ENCODE measurements around the gene LSM10.

DNA sequence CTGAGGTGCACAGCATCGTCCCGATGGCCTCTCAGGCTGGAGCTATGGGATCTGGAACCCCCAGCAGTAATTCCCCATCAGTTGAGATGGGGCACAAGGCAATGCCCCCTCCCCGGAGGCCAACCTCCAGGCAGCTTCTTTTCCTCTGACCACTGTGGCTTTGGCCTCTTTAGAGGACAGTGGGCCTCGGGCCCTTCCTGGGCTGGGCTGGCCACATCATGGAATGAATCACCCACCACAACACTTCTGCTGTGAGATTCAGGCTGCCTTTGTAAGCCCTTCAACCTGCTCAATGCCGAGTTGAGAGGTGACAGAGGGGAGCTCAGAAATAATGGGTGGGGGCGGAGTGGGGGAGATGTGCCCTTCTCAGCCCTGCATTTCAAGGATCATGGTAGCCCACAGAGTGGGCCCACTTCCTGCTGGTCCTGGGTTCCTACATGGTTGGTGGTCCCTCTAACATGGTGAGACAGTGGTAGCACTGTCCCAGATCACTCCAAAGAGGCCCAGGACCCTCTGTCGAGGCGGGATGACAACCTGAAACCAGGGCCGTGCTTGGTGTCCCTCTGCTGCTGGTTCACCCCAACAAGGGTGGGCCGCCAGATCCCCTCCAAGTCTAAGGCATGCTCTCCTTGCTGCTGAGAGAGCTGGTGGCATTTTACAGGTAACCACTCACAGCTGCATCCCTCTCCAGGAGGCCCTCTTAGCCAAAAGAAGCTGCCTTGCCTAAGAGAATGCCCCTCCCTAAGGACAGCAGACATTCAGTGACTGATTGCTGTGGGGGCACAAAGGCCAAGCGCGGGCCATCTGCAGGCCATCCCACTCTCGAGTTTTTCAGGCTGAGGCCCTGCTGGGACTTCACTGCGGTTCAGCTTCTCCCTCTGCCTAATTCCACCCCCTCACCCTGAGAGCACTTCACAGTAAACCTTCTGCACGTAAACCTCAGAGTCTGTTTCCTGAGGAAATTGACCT lies 44.5 kb downstream of the LSM10 start:
- TF ChIP-seq, protein P1, sequence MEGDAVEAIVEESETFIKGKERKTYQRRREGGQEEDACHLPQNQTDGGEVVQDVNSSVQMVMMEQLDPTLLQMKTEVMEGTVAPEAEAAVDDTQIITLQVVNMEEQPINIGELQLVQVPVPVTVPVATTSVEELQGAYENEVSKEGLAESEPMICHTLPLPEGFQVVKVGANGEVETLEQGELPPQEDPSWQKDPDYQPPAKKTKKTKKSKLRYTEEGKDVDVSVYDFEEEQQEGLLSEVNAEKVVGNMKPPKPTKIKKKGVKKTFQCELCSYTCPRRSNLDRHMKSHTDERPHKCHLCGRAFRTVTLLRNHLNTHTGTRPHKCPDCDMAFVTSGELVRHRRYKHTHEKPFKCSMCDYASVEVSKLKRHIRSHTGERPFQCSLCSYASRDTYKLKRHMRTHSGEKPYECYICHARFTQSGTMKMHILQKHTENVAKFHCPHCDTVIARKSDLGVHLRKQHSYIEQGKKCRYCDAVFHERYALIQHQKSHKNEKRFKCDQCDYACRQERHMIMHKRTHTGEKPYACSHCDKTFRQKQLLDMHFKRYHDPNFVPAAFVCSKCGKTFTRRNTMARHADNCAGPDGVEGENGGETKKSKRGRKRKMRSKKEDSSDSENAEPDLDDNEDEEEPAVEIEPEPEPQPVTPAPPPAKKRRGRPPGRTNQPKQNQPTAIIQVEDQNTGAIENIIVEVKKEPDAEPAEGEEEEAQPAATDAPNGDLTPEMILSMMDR (IDR thresholded peaks at IDR 0.05; ENCODE audit: insufficient read depth, low read length, poor library complexity, severe bottlenecking), result no peak
- TF ChIP-seq EZH2phosphoT487 (conservative IDR thresholded peaks at IDR 0.05; ENCODE audit: low read length), result no peak

Measured in SU-DHL-6 (cell line).